HG03521 (cell line): ENCODE results near the gene ACACA.

ENCODE experiments used
- ATAC-seq: cut with Tn5 transposase; IDR thresholded peaks from one replicate; pipeline ENCODE4 v1.9.1; 2021; ENCODE audit warnings: mild to moderate bottlenecking, moderate library complexity; ENCODE audit not compliant: unreplicated experiment

The ACACA gene

DNA sequence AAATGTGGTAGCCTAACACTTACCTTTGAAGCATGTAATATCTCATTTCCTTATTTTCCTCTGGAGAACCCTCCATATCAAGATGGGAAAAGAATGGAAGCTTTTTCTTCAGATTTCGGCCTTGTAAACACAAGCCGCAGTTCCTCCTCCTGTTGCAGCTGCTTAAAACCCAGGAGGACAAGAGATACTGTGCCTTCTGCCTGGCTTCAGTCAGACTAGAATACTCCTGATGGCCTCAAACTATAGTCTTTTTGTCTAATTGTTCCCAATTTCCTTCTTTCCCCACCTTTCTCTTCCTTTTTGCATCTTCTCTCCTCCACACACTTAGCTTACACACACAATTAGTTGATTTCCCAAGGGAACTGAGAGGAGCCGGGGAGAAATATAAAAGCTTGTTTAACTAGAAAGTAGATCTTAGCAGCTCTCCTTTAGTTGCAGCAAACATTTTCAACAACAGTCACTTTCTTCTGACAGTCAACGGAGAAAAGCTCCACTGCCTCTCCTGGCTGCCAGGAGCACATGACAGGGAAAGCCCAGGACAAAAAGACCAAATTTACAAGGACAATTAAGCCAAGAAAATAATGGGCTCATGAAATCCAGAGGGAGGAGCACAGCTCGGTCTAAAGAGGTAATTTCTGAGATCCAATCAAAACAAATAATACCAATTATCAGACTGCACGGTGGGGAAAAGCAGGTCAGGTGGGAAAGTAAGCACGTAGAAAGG, 107.2 kb downstream of the ACACA start:
- no peak for ATAC-seq

- ATAC-seq, result no peak
Observed at GRCh38 chr17:37295888-37296287, 110.7 kb downstream of the ACACA start.

GRCh38 chr17:37294888-37295287, 111.7 kb downstream of the ACACA start:
- ATAC-seq, result no peak

- ATAC-seq, result no peak
Observed at GRCh38 chr17:37293770-37294169, 112.9 kb downstream of the ACACA start.

GRCh38 chr17:37292429-37293139, 114.1 kb downstream of the ACACA start:
- ATAC-seq, result no peak

DNA sequence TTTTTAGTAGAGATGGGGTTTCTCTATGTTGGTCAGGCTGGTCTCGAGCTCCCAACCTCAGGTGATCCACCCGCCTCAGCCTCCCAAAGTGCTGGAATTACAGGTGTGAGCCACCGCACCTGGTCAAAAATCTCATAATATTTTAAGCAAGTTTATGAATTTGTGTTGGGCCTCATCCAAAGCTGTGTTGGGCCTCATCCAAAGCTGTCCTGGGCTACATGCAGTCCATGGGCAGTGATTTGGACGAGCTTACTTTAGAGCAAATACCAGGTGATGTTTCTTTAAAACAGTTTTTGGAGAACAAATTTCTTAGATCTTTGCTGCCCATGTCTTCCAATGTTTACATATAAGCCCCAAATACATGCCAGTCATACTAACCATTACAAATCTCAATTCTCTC, 115.3 kb downstream of the ACACA start:
- no peak for ATAC-seq

DNA sequence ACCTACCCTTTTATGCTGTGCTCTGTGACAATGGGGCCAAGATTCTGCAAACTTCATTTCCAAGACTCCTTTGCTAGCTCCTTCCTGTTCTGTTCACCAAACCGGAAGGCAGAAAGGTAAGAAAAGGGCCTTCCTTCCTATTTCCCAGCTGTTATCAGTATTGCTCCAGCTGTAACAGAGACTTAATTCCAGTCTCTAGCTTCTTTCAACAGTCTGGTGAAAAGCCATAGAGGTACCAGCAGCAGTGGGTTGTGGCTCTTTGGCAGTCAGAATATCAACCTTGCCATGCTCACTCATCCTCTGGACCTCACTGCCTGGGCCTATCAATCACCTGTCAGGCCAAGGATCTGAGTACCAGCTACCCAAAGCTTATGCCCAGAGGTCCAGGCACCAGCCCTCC, 120.2 kb downstream of the ACACA start:
- ATAC-seq, result no peak

- no peak for ATAC-seq
Observed at GRCh38 chr17:37284191-37284590, 122.4 kb downstream of the ACACA start.

DNA sequence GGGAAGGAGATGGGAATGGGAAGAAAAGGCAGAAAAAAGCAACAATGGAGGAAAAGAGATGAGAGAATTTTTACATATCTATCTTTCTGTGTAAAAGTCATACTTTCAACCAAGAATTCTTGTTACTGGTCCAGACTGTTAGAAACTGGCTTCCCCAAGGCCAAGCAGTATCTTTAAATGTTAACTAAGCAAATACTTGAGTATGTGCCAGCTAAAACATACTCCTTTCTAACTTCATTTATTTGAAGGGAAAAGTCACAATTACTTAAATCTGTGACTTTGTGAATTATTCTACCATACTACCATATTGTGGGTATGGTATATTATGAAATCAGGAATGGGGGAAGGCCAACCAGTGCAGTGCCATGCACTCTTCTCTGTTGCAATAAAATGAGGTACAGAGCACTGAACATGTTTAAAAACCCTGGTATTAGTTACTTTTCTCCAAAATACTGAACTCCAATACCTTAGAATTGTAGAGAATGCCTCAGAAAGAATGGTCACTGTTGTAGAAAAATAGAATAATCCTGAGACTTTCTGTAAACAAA, 123.1 kb downstream of the ACACA start:
- ATAC-seq, result no peak

GRCh38 chr17:37280841-37281240, 125.8 kb downstream of the ACACA start:
- ATAC-seq, result no peak

DNA sequence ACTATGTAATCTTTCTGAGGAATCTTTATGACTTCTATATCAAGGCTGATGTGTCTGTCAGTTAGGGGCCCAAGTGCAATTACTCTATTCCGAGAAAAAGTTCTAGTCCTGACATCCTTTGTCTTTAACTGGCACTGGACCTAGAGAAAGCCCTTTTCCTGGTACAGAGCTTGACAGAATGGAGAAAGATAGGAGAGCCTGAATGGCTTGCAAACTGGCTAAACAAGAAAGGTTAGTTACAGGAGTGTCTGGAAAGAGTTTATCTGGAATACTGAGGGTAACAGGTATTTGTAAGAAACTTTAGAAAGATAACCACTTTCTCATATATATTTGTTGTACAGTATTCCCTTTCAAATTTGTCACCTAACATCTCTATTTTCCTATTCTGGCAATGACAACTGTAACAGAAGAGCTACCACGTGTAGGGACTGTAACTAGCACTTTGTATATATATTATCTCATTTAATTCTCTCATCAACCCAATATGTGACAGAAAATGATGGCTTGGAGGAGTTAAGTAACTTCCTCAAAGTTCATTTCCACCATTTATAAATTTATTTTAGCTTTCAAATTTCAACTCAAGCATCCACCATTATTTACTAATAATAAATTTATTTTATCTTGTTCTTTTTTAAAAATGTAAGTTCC, 128.3 kb downstream of the ACACA start:
- no peak for ATAC-seq

GRCh38 chr17:37276475-37276874, 130.2 kb downstream of the ACACA start:
- no peak for ATAC-seq

- no peak for ATAC-seq
Observed at GRCh38 chr17:37274461-37274860, 132.2 kb downstream of the ACACA start.

DNA sequence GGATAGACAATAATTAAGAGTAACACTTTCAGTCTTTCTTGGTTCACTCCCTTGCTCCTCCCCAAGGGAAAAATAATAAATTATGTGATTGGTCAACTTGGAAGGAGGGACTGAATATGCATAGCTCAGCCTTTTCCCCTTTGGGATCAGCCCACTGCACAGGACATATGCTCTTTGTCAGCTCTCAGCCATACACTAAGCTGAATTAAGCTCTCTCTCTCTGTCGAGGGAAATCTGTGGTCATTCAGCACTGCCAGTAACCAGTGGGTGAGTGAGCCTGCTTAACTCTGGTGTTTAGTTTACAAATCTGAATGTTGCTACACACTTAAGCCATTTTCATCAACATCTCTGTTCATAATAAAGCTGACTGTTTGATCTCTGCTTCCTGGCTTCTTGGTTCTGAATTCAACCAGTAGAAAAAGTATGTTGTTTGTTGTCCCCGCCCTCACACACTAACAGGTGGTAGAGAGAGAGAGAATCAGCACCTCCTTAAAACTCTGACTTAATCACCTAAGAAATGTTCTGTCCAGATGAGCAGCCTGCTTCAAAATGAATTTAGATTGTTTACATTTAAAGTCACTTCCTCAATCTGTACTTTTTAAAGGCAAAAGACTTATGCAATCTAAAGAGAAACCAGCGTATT, 133.1 kb downstream of the ACACA start:
- no peak for ATAC-seq

DNA sequence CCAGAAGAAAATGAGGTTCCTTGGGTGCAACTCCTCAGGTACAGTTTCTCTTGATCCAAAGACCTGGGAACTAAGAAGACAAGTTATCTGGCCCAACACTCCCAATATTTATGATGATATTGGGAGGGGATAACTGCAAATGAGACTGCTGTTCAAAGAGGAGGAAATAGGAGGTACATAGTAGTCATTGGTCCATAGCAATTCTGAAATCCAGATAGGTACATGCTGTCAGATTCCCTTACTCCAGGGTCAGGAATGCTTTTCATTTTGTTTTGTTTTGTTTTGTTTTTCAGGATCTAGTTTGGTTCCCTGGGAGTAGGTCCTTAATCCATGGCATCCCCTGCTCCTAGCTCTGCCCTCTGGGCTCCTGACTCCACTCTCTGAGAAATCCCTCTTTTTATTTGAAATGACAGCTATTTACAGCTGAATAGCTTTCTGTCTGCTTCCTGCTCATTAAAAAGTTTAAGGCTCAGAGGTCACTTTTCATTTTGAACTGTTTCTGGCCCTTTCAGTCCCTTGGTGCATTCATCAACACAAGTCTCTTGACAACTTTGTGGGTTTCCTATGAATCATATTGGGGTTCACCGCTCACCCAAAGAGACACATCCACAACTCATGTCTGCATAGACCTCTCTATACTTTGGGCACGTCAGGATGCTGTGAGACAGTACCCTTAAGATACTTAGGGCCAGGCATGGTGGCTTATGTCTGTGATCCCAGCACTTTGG, 141.0 kb downstream of the ACACA start:
- no peak for ATAC-seq

DNA sequence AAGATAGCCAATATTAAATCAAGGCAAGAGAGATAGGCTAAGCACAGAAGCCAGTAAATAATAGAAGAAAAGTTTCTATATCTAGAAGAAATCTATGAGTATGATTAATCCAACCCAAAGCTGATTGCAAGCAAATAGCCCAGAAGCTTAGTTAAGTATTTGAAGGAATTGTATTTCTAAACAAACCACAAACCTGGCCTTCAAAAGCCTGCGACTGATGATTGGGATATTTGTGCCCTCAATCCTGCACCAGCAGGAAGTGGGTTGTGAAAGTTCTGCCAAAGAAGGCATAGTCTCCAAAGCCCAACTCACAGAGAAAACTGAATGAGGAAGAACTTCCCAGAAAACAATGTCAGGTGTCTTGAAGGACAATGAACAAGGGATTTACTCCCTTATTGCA, 145.3 kb downstream of the ACACA start:
- no peak for ATAC-seq

DNA sequence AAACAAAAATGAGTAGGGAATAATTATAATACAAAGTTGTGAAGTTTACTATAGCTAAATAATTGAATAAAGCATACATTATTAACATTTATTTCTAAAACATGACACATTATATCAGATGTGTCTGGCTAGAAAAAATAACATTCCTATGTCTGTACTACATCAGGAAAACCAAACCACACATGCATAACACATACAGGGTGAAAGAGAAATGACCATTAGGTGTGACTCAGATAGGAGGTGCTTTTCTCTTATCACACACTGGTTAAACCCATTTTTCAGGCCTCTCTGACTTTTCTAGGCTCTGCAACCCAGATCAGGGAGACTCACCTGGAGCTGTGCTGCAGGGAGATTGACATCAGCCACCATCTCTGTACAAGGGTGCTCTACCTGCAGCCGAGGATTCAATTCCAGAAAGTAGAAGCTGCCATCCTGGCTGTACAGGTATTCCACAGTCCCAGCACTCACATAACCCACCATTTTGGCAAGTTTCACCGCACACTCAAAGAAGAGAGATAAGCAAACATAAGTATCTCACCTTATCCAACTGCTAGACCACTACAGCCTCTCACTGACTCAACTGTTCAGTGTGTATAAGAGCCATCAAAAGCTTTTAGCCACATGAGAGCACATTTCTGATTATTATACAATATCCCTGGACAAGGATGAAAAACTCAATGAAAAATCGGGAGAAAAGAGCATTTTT, 147.5 kb downstream of the ACACA start:
- no peak for ATAC-seq

DNA sequence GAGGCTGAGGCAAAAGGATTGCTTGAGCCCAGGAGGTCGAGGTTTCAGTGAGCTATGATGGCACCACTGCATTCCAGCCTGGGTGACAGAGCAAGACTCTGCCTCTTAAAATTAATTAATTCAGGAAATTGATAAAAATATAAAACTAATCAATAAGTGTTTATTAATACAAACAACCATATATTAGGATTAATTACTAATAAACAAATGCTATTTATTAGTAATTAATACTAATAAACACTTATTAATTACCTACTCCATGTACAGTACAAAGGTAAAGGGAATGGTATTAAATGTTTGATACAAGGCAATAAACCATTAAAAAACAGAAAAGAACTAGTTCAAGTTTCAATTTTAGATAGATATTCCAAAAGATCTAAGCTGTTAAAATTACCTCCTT, 150.0 kb downstream of the ACACA start:
- ATAC-seq, result no peak

GRCh38 chr17:37255432-37255831, 151.2 kb downstream of the ACACA start:
- no peak for ATAC-seq

DNA sequence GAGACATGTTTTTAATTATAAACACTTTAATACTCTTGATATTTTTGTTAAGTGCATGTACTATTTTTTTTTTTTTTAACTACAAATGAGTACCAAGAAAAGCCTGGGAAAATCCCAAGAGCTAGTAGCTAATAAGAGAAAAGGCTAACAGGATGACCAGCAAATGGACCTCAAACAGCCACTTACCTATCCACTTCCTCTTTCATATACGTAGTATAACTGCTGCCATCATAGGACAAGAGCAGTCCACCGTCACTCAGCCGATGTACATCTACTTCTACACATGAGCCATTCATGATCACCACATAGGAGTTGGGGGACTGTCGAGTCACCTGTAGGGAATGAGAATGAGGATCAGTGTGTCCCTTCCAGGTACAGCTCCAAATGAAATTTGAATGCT, 158.8 kb downstream of the ACACA start:
- ATAC-seq, result no peak
